Measurements from ENCODE around the gene KLK1. TPM values are rescaled to one million over a fixed set of nuclear protein-coding genes. Genes with fewer than 3 reads are reported as not detected.

The KLK1 gene
- total RNA-seq, 1 experiment from 2014 or later = 0.31 TPM

- H3K27me3 ChIP-seq (ENCODE audit: control insufficient read depth, insufficient read depth, low read length) = no peaks in the 10 kb centered on the region
- ChIA-PET CTCF (no interaction called here), POLR2A (no interaction called here)
- no peak for ATAC-seq
- no peak for DNase-seq (ENCODE audit: low read depth, low spot score)
- TF ChIP-seq SIN3A (IDR thresholded peaks at IDR 0.05; ENCODE audit: borderline replicate concordance, insufficient read depth, low read depth, low read length) = no peak
- TF ChIP-seq TCF7L2 (IDR thresholded peaks at IDR 0.05; ENCODE audit: low read depth, low read length) = no peak
- no peak for TF ChIP-seq REST (IDR thresholded peaks at IDR 0.05; ENCODE audit: insufficient read depth in 1 of 2, low read depth in 2 of 2, low read length in 1 of 2)
- BruUV-seq (replicated peaks) = no TSS peak
- no peaks in the 10 kb centered on the region for H3K9me3 ChIP-seq (ENCODE audit: control insufficient read depth, insufficient read depth, low read depth, low read length)
- no peak overlapping the region for H3K4me3 ChIP-seq (ENCODE audit: low read depth in 2 of 2, low read length in 2 of 2)
- in situ Hi-C loops (cut with HindIII; ENCODE audit: low pct_unique_long_range_greater_than_20kb, low sequenced_read_pairs) (no loop called here), intact Hi-C loops (cut with micrococcal nuclease; ENCODE audit: unreplicated experiment) (no loop called here)
- H3K4me1 ChIP-seq (ENCODE audit: control insufficient read depth, insufficient read depth, low read length) = no peaks in the 10 kb centered on the region
- H3K27ac ChIP-seq (ENCODE audit: low read length) = no peak overlapping the region
- no peaks in the 10 kb centered on the region for H3K36me3 ChIP-seq (ENCODE audit: control insufficient read depth, insufficient read depth, low read length)
These were observed 10.2 kb upstream of the KLK1 start for GRCh38 chr19:50833802-50834167.

- no peaks in the 10 kb centered on the region for H3K27me3 ChIP-seq (ENCODE audit: control insufficient read depth, insufficient read depth, low read length)
- no peak within 1 kb of the TSS for H3K4me3 ChIP-seq (ENCODE audit: low read depth in 2 of 2, low read length in 2 of 2)
These were observed 9.7 kb upstream of the KLK1 start, which contains the start of gene KLK15 for GRCh38 chr19:50833117-50833801. KLK15 (minus strand) TSS chr19:50833574; CDS start chr19:50831492, 2,082 bp downstream.

More at GRCh38 chr19:50833117-50833801, 9.7 kb upstream of the KLK1 start, which contains the start of gene KLK15:
- POLR2A ChIA-PET = no interaction called here
- in situ Hi-C loops (cut with HindIII; ENCODE audit: low pct_unique_long_range_greater_than_20kb, low sequenced_read_pairs) (no loop called here), intact Hi-C loops (cut with micrococcal nuclease; ENCODE audit: unreplicated experiment) (no loop called here)
- no peak for DNase-seq (ENCODE audit: low read depth, low spot score)
- CTCF ChIA-PET = no interaction called here
- no TSS peak for BruUV-seq (replicated peaks)
- Histone ChIP-seq H3K9me3 (ENCODE audit: control insufficient read depth, insufficient read depth, low read depth, low read length) (no peaks in the 10 kb centered on the region), H3K27ac (ENCODE audit: low read length) (no peak within 1 kb of the TSS), H3K36me3 (ENCODE audit: control insufficient read depth, insufficient read depth, low read length) (no peaks in the 10 kb centered on the region), H3K4me1 (ENCODE audit: control insufficient read depth, insufficient read depth, low read length) (no peaks in the 10 kb centered on the region)
- ATAC-seq = no peak
- no peak for TF ChIP-seq TCF7L2 (IDR thresholded peaks at IDR 0.05; ENCODE audit: low read depth, low read length)
- TF ChIP-seq REST (IDR thresholded peaks at IDR 0.05; ENCODE audit: insufficient read depth in 1 of 2, low read depth in 2 of 2, low read length in 1 of 2) = no peak
- TF ChIP-seq CTCF (IDR thresholded peaks at IDR 0.05) = no peak
- no peak for TF ChIP-seq POLR2AphosphoS5 (IDR thresholded peaks at IDR 0.05; ENCODE audit: low read depth, low read length)
- no peak for TF ChIP-seq SIN3A (IDR thresholded peaks at IDR 0.05; ENCODE audit: borderline replicate concordance, insufficient read depth, low read depth, low read length)

Measured in Panc1 (cell line).